Activated CD4-positive, alpha-beta T cell treated with anti-CD3 and anti-CD28 coated beads, Interleukin-2, amount 50 U/mL, for 16 hours (primary cell): ENCODE data around the gene INSYN2A.

Experiments
- DNase-seq: peaks from one replicate; pipeline ENCODE4 v3.0.0-alpha.2; 2020

INSYN2A gene

GRCh38 chr10:127194599-127194998 is 1.8 kb downstream of the INSYN2A start:
- no peak for DNase-seq

- no peak for DNase-seq
These were observed 2.3 kb downstream of the INSYN2A start for GRCh38 chr10:127194111-127194510.

GRCh38 chr10:127193125-127193524 is 3.3 kb downstream of the INSYN2A start:
- no peak for DNase-seq

GRCh38 chr10:127190427-127190826 is 6.0 kb downstream of the INSYN2A start:
- no peak for DNase-seq

GRCh38 chr10:127189226-127189625 is 7.2 kb downstream of the INSYN2A start:
- no peak for DNase-seq

GRCh38 chr10:127186813-127187212 is 9.6 kb downstream of the INSYN2A start:
- no peak for DNase-seq

- no peak for DNase-seq
These were observed 11.8 kb downstream of the INSYN2A start for GRCh38 chr10:127184582-127184981.

GRCh38 chr10:127182161-127182560 is 14.2 kb downstream of the INSYN2A start:
- DNase-seq: no peak

- DNase-seq: no peak
These were observed 16.7 kb downstream of the INSYN2A start for GRCh38 chr10:127179612-127180250.

- DNase-seq: no peak
These were observed 19.7 kb downstream of the INSYN2A start for GRCh38 chr10:127176649-127177048.

GRCh38 chr10:127175357-127176110 is 20.9 kb downstream of the INSYN2A start:
- no peak for DNase-seq

GRCh38 chr10:127174866-127175265 is 21.5 kb downstream of the INSYN2A start:
- no peak for DNase-seq

GRCh38 chr10:127168261-127168660 is 28.1 kb downstream of the INSYN2A start:
- no peak for DNase-seq

- DNase-seq: no peak
These were observed 33.5 kb downstream of the INSYN2A start for GRCh38 chr10:127162841-127163240.

- DNase-seq: no peak
These were observed 34.9 kb downstream of the INSYN2A start for GRCh38 chr10:127161482-127161881.

- no peak for DNase-seq
These were observed 36.6 kb downstream of the INSYN2A start for GRCh38 chr10:127159648-127160245.

GRCh38 chr10:127158662-127159061 is 37.7 kb downstream of the INSYN2A start:
- DNase-seq: no peak

GRCh38 chr10:127157506-127158200 is 38.7 kb downstream of the INSYN2A start:
- no peak for DNase-seq

GRCh38 chr10:127157089-127157488 is 39.3 kb downstream of the INSYN2A start:
- no peak for DNase-seq

GRCh38 chr10:127154831-127155620 is 41.4 kb downstream of the INSYN2A start:
- DNase-seq: no peak

GRCh38 chr10:127153181-127153580 is 43.2 kb downstream of the INSYN2A start:
- DNase-seq: no peak

- no peak for DNase-seq
These were observed 44.3 kb downstream of the INSYN2A start for GRCh38 chr10:127151981-127152699.
